ENCODE data around the gene SFXN2.

The SFXN2 gene

GRCh38 chr10:102776779-102777456 lies 62.5 kb downstream of the SFXN2 start:
- no peak for DNase-seq
- Histone ChIP-seq H3K4me3 (ENCODE audit: low read depth, low read length) (no peak overlapping the region), H3K36me3 (no peaks in the 10 kb centered on the region), H3K9me3 (no peaks in the 10 kb centered on the region), H3K4me1 (peaks cover 6% of the 10 kb centered on the region), H3K27me3 (no peaks in the 10 kb centered on the region)
- TF ChIP-seq, protein P1, sequence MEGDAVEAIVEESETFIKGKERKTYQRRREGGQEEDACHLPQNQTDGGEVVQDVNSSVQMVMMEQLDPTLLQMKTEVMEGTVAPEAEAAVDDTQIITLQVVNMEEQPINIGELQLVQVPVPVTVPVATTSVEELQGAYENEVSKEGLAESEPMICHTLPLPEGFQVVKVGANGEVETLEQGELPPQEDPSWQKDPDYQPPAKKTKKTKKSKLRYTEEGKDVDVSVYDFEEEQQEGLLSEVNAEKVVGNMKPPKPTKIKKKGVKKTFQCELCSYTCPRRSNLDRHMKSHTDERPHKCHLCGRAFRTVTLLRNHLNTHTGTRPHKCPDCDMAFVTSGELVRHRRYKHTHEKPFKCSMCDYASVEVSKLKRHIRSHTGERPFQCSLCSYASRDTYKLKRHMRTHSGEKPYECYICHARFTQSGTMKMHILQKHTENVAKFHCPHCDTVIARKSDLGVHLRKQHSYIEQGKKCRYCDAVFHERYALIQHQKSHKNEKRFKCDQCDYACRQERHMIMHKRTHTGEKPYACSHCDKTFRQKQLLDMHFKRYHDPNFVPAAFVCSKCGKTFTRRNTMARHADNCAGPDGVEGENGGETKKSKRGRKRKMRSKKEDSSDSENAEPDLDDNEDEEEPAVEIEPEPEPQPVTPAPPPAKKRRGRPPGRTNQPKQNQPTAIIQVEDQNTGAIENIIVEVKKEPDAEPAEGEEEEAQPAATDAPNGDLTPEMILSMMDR (IDR thresholded peaks at IDR 0.05; ENCODE audit: low read depth, low read length): no peak

DNA sequence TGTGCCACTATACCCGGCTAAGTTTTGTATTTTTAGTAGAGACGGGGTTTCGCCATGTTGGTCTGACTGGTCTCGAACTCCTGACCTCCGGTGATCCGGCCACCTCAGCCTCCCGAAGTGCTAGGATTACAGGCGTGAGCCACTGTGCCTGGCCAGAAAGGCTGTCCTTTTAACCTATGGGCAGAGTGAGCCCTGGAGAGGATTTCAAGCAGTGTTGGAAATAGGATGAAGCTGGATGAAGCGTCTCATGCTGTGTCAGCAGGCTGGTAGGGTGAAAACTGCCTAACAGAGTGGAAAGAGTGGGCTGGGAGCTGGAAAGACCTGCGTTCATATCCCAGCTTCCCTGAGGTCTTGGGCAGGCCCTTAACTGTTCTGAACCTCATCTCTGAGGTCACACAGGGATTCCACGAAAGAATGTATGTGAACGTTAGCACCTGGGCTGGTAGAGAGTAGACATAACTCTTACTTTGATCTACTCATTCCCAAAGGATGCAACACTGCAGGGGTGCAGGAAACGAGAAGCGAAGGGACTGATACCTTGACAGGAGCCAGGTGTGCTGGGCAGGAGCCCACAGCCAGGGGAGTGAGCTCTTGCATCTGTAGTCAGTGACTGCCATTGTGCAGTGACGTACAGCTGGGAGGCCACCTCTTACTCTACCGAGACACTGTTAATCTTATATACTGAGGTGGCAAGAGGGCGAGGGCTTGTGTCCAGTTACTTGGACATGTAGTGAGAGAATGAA lies 63.4 kb downstream of the SFXN2 start:
- Histone ChIP-seq H3K27me3 (no peaks in the 10 kb centered on the region), H3K9me3 (no peaks in the 10 kb centered on the region), H3K36me3 (no peaks in the 10 kb centered on the region), H3K4me3 (ENCODE audit: low read depth, low read length) (no peak overlapping the region), H3K4me1 (peaks cover 6% of the 10 kb centered on the region)
- TF ChIP-seq, protein P1 (IDR thresholded peaks at IDR 0.05; ENCODE audit: low read depth, low read length): no peak
- DNase-seq: no peak

- DNase-seq: no peak
- TF ChIP-seq, protein P1 (IDR thresholded peaks at IDR 0.05; ENCODE audit: low read depth, low read length): no peak
- Histone ChIP-seq H3K36me3 (no peaks in the 10 kb centered on the region), H3K27me3 (no peaks in the 10 kb centered on the region), H3K4me3 (ENCODE audit: low read depth, low read length) (no peak overlapping the region), H3K4me1 (peaks cover 6% of the 10 kb centered on the region), H3K9me3 (no peaks in the 10 kb centered on the region)
Observed at GRCh38 chr10:102778781-102779180, 64.3 kb downstream of the SFXN2 start.

GRCh38 chr10:102779680-102780526 lies 65.5 kb downstream of the SFXN2 start:
- H3K36me3 ChIP-seq: no peaks in the 10 kb centered on the region
- H3K9me3 ChIP-seq: no peaks in the 10 kb centered on the region
- H3K4me3 ChIP-seq (ENCODE audit: low read depth, low read length): no peak overlapping the region
- DNase-seq: no peak
- no peaks in the 10 kb centered on the region for H3K27me3 ChIP-seq
- TF ChIP-seq, protein P1 (IDR thresholded peaks at IDR 0.05; ENCODE audit: low read depth, low read length): no peak
- peaks cover 6% of the 10 kb centered on the region for H3K4me1 ChIP-seq

GRCh38 chr10:102780527-102780808 lies 66.0 kb downstream of the SFXN2 start:
- no peak for DNase-seq
- Histone ChIP-seq H3K4me1 (peaks cover 4% of the 10 kb centered on the region), H3K27me3 (no peaks in the 10 kb centered on the region), H3K4me3 (ENCODE audit: low read depth, low read length) (no peak overlapping the region), H3K36me3 (no peaks in the 10 kb centered on the region), H3K9me3 (no peaks in the 10 kb centered on the region)
- TF ChIP-seq, protein P1 (IDR thresholded peaks at IDR 0.05; ENCODE audit: low read depth, low read length): no peak

Data from BE2C (cell line).